Breast epithelium (tissue), 4 donors: ENCODE results near the gene METTL21A. TPM values are rescaled to one million over a fixed set of nuclear protein-coding genes. Genes with fewer than 3 reads are reported as not detected.
A peak's percentile ranks its signal among the peaks of the same experiment; 100 is the strongest.

ENCODE experiments used
- DNase-seq, 2 donors: peaks; one replicate each; pipeline ENCODE4 v3.0.0-alpha.2; 2019; ENCODE audit warnings: low spot score in 2 of 2
- H3K27ac ChIP-seq, 2 donors: fragments of 200-600 bp; sonication (generic) in 1 of 2; one replicate each; pipeline ENCODE4 v1.5.1; 2016 to 2019; ENCODE audit warnings: mild to moderate bottlenecking in 1 of 2
- H3K27me3 ChIP-seq, 2 donors: fragments of 200-600 bp; sonication (generic) in 1 of 2; one replicate each; pipeline versions ENCODE4 v1.5.1 to v1.6.0; 2017 to 2019; ENCODE audit warnings: control low read depth in 1 of 2, mild to moderate bottlenecking in 1 of 2
- H3K36me3 ChIP-seq: fragments of 200-600 bp; one replicate; pipeline ENCODE4 v1.5.1; 2019
- H3K4me1 ChIP-seq, 2 donors: fragments of 200-600 bp; sonication (generic); one replicate each; pipeline ENCODE4 v1.5.1; 2016 to 2019; ENCODE audit warnings: control low read depth in 1 of 2
- H3K4me3 ChIP-seq, 3 donors: fragments of 200-600 bp; sonication (generic); 1 replicate in 2 of 3; 2 replicates in 1 of 3; pipeline ENCODE4 v1.5.1; 2016 to 2019; ENCODE audit warnings: mild to moderate bottlenecking in 3 of 3, moderate library complexity in 2 of 3
- H3K9me3 ChIP-seq, 2 donors: fragments of 200-600 bp; sonication (generic) in 1 of 2; one replicate each; pipeline ENCODE4 v1.5.1; 2016 to 2019; ENCODE audit warnings: control low read depth in 1 of 2
- POLR2A ChIP-seq: fragments of 450-650 bp; IDR thresholded peaks from one replicate; pipeline ENCODE4 v1.6.1; 2016; ENCODE audit warnings: antibody characterized with exemption, mild to moderate bottlenecking, moderate library complexity
- POLR2AphosphoS5 ChIP-seq, 3 donors: sonication (generic); formaldehyde crosslinking; IDR thresholded peaks; one replicate each; pipeline ENCODE4 v1.6.1; 2017; ENCODE audit warnings: antibody characterized with exemption in 3 of 3
- intact Hi-C: fragments of 100-400 bp; cut with DNase I; formaldehyde crosslinking; loops from one replicate; pipeline ENCODE4 v1.15.1; 2023; ENCODE audit warnings: low total_unique reads
- total RNA-seq, 3 donors: library from RNA; depleted of rRNA; stranded (reverse); fragments of >200 nt; gene quantifications; one replicate each; pipeline ENCODE4 v1.1.0, GENCODE V29; 2016
- TF ChIP-seq, protein P1 (sequence below), 3 donors: fragments of 450-650 bp; IDR thresholded peaks; one replicate each; pipeline ENCODE4 v1.5.1; 2016 to 2017; ENCODE audit warnings: antibody characterized with exemption in 3 of 3, mild to moderate bottlenecking in 3 of 3, moderate library complexity in 3 of 3

The METTL21A gene
- total RNA-seq, 3 donors from 2014 or later = 12.4 to 17.0 (median 13.3) TPM

DNA sequence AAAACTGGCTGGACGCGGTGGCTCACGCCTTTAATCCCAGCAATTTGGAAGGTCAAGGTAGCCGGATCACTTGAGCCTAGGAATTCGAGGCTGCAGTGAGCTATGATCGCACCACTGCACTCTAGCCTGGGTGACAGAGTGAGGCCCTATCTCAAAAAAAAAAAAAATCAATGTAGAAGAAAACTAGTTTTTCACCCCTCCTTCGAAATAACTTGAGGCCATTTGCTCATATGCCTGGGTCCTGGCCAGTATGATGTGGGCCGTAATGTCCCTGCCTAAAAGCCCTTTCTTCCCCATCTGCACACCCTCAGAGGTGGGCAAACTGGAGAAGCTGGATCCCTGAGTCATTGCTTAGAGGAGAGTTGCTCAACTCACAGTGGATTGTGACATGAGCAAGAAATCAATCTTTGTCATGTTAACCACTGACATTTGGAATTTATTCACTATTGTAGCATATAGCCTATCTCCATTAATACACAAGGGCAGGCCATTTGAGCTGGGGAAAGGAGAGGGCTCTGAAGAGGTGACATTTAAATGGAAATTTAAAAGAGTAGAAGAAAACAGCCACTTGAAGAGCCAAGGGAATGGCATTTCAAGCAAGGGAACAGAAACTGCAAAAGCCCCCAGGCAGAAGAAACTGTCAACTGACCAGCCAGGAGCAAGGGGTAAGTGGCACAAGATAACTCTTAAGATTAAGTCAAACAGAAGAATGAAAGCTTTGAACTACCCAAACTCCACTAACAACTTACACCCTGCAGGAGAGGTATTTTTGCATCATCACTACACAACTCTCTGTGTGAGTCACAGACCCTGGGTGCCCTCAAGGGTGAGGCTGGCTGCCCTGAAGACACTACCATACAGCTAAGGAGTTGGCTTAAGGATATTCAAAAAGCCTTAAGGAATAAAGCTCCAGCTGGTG, 7.6 kb upstream of the METTL21A start:
- TF ChIP-seq, protein P1, sequence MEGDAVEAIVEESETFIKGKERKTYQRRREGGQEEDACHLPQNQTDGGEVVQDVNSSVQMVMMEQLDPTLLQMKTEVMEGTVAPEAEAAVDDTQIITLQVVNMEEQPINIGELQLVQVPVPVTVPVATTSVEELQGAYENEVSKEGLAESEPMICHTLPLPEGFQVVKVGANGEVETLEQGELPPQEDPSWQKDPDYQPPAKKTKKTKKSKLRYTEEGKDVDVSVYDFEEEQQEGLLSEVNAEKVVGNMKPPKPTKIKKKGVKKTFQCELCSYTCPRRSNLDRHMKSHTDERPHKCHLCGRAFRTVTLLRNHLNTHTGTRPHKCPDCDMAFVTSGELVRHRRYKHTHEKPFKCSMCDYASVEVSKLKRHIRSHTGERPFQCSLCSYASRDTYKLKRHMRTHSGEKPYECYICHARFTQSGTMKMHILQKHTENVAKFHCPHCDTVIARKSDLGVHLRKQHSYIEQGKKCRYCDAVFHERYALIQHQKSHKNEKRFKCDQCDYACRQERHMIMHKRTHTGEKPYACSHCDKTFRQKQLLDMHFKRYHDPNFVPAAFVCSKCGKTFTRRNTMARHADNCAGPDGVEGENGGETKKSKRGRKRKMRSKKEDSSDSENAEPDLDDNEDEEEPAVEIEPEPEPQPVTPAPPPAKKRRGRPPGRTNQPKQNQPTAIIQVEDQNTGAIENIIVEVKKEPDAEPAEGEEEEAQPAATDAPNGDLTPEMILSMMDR (IDR thresholded peaks at IDR 0.05) = no peak
- TF ChIP-seq POLR2A (no peak), POLR2AphosphoS5 (IDR thresholded peaks at IDR 0.05) (no peak)
- intact Hi-C loops = no loop called here
- peaks cover 0 to 6% of the 10 kb centered on the region in 2 donors for H3K4me1 ChIP-seq
- no peaks in the 10 kb centered on the region for H3K9me3 ChIP-seq
- H3K27me3 ChIP-seq = no peaks in the 10 kb centered on the region
- H3K4me3 ChIP-seq = no peak overlapping the region
- no peaks in the 10 kb centered on the region for H3K36me3 ChIP-seq
- no peak overlapping the region for H3K27ac ChIP-seq
- no peak for DNase-seq

DNA sequence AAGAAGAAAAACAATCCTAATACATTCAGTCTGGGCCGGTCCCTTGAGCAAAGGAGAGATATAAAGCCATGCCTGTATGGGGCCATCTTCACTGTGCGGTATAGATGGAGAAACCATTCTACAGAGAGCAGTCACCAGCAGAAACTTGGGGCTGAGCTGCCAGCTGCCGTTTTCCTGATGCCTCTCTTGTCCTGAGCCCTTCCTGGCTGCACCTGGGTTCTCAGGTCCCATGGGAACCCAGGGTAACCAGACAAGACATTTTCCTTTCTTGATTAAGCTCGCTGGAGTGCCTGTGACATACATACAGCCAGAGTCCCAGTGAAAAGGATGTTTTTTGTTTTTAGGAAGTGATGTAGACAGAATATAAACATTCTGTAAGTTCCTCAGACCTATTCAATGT, 5.3 kb upstream of the METTL21A start:
- no peak for DNase-seq
- H3K4me1 ChIP-seq = peaks cover 0 to 6% of the 10 kb centered on the region in 2 donors
- no peak overlapping the region for H3K4me3 ChIP-seq
- intact Hi-C loops = no loop called here
- H3K9me3 ChIP-seq = no peaks in the 10 kb centered on the region
- TF ChIP-seq, protein P1 (IDR thresholded peaks at IDR 0.05) = no peak
- TF ChIP-seq POLR2AphosphoS5 (IDR thresholded peaks at IDR 0.05) (no peak), POLR2A (no peak)
- no peaks in the 10 kb centered on the region for H3K36me3 ChIP-seq
- H3K27ac ChIP-seq = no peak overlapping the region
- H3K27me3 ChIP-seq = no peaks in the 10 kb centered on the region

DNA sequence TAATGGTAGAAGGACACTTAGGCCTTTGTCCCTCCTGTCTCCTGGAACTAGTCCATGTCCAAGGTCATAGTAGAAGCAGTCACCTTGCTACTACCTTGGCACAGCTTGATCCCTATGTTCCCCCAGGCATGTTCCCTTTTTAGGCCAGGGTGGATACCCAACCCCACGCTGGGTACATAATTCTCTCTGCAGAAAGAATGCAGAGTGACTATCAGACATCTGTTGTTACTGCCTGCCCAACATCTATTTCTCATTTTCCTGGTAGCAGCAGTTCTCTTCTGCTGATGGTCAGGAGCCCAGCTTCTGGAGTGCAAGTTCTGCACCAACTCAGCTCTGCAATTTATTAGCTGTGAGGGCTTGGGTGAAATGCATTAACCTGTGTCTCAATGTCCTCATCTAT, 4.4 kb upstream of the METTL21A start:
- Histone ChIP-seq H3K9me3 (no peaks in the 10 kb centered on the region), H3K27ac (no peak overlapping the region), H3K4me3 (no peak overlapping the region), H3K27me3 (no peaks in the 10 kb centered on the region), H3K4me1 (peaks cover 0 to 6% of the 10 kb centered on the region in 2 donors), H3K36me3 (no peaks in the 10 kb centered on the region)
- intact Hi-C loops = loop anchor here (2.0 kb wide), 1 partner anchor 51 kb away; no protein-coding TSS in a partner anchor
- DNase-seq = no peak
- TF ChIP-seq, protein P1 (IDR thresholded peaks at IDR 0.05) = no peak
- TF ChIP-seq POLR2AphosphoS5 (IDR thresholded peaks at IDR 0.05) = no peak

DNA sequence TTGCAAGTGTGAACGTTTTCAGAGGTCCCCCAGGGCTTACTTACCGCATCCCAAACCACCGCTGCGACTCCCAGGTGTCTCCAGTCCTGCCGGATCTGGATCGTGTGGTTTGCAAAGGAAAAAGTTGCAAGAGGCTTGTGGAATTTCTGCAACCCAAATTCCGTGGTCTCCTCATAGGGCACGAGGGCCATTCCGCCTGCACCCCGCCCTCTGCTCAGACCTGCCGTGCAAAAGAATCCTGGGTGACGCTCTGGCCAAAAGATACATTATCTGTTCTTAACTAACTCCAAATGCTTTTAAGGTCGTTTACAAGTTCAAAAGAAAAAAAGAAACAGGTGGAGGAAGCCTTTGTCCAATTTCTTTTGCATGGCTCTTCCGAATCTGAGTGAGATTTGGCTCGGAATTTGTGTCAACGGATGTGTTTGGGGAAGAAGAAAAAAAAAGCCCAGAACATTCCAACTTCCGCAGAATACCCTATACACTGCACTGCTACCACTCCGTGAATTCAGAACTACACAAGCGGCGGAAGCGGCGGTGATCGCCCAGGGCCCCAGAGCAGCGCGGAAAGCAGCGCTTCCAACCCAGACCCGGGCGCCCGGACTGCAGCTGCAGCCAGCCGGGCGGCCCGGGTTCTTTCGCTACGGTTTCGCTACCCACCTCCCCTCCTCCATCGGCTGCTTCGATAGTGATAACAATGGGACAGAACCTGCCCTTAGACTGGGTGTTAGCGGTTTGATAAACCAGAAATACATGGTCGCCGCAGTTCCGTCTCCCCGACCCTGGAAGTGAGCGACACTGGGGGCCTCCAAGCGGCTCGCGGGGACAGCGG, 795 bp downstream of the METTL21A start:
- Histone ChIP-seq H3K9me3 (no peaks in the 10 kb centered on the region), H3K27ac (peak overlapping the region; percentile 87), H3K36me3 (no peaks in the 10 kb centered on the region), H3K4me1 (peaks cover 0 to 4% of the 10 kb centered on the region in 2 donors), H3K4me3 (peak overlapping the region; percentile 78 to 98 (median 88)), H3K27me3 (no peaks in the 10 kb centered on the region)
- peak in 1 of 2 donors; percentile 55 for DNase-seq
- intact Hi-C loops = no loop called here
- TF ChIP-seq POLR2A = no peak

DNA sequence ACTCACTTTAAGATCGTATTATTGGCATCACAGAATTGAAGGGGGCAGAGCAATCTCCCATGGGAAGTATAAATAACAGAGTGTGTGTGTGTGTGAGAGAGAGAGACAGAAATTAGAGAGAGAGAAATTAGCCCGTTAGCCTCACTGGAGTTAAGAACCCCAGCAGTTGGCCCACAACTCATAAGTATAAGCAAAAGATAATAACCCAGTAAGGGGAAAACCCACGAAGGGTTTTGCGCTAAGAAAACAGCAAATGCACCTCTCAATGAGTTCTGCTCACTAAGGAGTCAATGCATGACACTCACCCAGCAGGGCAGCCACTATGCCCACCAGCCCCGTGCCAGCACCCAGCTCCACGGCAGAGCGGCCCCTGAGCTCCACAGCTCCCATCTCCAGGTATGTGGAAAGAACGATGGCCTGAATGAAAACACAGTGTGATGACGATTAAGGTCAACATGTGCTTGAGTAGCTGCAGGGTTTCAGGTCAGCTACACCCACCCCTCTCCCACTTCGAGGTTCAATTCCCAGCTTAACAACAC, 3.6 kb downstream of the METTL21A start:
- Histone ChIP-seq H3K4me1 (peaks cover 0 to 4% of the 10 kb centered on the region in 2 donors), H3K9me3 (no peaks in the 10 kb centered on the region), H3K4me3 (no peak overlapping the region), H3K27ac (no peak overlapping the region), H3K36me3 (no peaks in the 10 kb centered on the region), H3K27me3 (no peaks in the 10 kb centered on the region)
- no peak for TF ChIP-seq POLR2AphosphoS5 (IDR thresholded peaks at IDR 0.05)
- TF ChIP-seq, protein P1 (IDR thresholded peaks at IDR 0.05) = no peak
- no peak for TF ChIP-seq POLR2A
- DNase-seq = no peak
- intact Hi-C loops = no loop called here
